WI38 (cell line): Measurements from ENCODE around the gene INSIG2.

ENCODE experiments used
- H3K4me3 ChIP-seq: 2 replicates; pipeline ENCODE4 v1.5.1; 2011; ENCODE audit warnings: low read depth, mild to moderate bottlenecking, control low read depth, low read length
- TF ChIP-seq, protein P1 (sequence below): IDR thresholded peaks from 2 replicates; pipeline ENCODE4 v1.5.1; 2012; ENCODE audit warnings: low read depth, mild to moderate bottlenecking, control low read depth, low read length

INSIG2 gene

DNA sequence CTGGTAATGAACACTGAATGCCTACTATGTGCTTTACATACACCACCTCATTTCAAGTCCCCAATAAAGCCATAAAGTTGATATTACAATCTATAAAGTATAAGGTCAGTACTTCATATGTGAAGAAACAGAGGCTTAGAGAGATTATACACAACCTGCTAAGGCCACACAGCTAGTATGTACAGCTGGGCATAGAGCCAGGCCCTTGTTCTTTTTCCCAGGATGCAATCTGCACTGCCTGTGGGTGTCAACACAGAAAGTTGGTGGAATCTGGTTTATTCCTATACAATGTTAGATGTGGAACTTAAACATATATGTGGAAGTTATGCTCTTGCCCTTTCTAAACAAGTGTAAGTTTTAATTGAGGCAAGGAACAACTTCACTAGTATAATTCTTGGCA is 32.8 kb downstream of the INSIG2 start:
- no peak overlapping the region for H3K4me3 ChIP-seq
- TF ChIP-seq, protein P1, sequence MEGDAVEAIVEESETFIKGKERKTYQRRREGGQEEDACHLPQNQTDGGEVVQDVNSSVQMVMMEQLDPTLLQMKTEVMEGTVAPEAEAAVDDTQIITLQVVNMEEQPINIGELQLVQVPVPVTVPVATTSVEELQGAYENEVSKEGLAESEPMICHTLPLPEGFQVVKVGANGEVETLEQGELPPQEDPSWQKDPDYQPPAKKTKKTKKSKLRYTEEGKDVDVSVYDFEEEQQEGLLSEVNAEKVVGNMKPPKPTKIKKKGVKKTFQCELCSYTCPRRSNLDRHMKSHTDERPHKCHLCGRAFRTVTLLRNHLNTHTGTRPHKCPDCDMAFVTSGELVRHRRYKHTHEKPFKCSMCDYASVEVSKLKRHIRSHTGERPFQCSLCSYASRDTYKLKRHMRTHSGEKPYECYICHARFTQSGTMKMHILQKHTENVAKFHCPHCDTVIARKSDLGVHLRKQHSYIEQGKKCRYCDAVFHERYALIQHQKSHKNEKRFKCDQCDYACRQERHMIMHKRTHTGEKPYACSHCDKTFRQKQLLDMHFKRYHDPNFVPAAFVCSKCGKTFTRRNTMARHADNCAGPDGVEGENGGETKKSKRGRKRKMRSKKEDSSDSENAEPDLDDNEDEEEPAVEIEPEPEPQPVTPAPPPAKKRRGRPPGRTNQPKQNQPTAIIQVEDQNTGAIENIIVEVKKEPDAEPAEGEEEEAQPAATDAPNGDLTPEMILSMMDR, result no peak

DNA sequence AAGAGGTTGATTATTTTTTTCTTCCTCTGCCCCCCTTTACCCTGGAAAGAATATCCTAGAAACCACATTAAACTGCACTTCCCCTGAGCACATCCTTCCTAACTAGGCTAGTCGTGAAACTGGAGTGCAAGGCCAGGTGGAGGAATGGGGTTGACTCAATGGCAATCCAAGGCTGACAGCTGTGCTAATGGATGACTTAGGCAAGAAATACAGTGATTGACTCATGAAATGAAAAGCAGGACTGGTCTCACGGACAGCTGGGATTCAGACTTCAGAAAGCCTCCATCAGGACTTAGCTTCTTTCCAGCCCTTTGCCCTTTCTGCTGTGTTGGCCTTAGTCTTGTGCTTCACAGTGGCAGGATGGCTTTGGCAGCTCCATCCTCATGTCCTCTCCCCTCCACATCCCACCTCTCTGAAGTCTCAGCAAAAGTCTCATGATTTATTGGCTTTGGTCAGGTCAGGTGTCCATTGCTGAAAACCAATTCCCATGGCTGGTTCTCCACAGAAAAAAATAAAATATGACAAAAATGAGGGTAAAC is 33.8 kb downstream of the INSIG2 start:
- H3K4me3 ChIP-seq, result no peak overlapping the region
- TF ChIP-seq, protein P1, result no peak

DNA sequence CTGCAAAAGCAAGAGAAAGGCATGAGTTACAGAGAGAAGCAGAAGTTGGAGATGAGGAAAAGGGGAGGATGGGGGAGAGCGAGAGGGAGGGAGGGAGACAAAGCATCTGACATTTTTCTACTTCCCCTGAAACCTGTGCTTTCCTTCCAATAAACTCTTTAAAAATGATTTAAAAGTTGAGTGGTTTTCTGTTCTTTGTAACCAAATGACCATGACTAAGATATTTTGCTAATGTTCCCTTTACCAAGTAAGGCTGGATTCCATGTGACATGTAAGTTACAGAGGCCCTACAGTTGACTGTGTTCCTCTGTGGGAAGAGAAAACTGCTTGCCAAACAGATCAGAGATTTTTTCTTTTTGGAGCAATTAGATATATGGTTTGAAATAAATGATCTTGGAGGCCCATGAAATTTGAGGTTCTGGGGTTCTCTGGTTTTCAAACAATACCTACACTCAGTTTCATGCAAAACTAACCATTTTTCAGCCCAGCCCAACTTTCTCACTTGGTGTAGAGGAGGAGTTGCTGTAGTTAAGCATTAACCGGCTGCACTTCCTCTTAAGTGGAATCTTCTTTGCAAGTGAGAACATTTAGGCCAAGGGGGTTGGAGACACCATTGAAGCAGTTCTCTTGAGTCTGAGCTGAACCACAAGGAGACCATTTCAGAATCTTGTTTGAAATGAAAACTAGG is 34.5 kb downstream of the INSIG2 start:
- TF ChIP-seq, protein P1, result no peak
- no peak overlapping the region for H3K4me3 ChIP-seq

DNA sequence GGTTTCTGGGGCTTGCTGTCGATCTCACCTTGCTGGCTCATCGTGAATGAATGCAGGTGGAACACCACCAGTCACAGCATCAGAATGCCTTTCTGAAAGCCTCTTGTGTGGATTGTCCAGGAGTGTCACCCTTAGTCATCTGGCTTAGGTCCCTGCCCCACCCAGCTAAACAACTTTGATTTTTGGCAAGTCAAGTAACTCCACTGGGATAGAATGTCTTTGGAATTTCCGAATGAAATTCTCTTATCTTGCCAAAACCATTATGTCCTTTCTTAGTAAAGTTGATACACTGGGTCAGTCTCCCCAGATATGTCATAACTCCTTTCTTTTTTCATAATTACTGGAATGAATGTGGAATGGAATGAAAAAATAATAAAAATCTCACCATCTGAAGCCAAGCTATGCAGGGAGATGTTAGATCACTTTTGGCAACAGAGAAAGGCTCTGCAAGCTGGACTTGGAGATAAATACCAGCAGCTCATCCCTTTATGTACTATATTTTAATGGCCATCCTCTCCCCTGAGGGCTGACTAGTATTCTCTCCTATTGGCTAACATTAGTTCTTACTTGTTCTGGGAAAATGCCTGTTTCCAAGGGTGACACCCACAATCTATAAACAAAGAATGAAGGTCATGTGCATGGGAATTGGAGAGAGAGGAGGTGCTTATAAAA is 35.4 kb downstream of the INSIG2 start:
- TF ChIP-seq, protein P1, result no peak
- H3K4me3 ChIP-seq, result no peak overlapping the region

DNA sequence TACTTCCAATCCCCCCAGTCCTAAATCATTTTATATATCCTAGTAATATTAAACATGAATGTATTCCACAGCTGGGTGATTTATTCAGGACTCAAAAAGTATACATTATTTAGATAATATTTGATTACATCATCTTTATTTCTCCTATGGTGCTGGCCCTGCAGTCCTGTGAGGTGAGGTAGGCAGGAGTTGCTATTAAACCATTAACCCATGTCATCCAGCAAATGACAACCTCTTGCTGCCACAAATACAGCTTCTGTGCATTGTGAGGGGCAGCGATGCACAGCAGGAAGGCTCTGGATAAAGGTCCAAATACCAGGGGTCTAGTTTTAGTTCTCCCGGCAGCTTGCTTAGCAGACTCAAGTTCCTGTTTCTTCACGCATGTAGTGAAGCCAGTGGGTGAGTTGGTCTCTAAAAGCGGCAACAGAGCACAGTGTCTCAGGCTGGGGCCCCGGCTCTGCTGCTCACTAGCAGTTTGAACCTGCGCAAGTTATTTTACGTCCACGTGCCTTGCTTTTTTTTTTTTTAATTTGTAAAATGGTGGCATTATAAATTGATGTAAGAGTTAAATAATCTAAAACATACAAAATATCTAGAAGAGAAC is 36.1 kb downstream of the INSIG2 start:
- TF ChIP-seq, protein P1, result no peak
- H3K4me3 ChIP-seq, result no peak overlapping the region

DNA sequence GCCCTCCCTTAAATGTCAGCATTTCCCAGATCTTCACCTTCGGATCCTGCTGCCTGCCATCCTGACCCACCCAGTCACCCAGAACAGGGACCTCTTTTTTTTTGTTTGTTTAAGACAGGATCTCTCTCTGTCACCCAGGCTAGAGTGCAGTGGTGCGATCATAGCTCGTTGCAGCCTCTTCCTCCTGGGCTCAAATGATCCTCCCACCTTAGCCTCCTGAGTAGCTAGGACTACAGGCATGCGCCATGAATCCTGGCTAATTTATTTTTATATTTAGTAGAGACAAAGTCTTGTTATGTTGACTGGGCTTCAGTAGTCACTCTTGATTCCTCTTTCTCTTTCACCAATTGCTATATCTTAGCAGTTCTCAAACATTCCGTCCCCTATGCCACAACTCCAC is 39.0 kb downstream of the INSIG2 start:
- TF ChIP-seq, protein P1, result no peak

DNA sequence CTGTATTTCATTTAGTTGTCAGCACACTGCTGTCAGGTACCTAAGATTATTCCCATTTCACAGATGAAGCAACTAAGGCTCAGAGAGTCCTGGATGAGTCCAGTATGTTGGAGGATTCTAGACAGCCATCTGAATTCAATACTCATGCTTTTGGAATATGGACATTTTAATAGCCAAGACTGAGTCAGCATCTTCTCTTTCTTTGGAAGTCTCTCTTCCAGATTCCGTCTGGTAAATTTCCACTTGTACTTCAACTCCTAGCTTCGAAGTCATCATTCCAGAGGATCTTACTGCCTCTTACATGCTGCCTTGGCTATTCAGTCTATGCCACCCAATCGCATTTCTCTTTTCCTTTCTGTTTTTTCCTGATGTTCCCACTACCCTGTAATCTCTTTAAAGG is 40.6 kb downstream of the INSIG2 start:
- TF ChIP-seq, protein P1, result no peak
- H3K4me3 ChIP-seq, result no peak overlapping the region

More for the DNA sequence above, 39.0 kb downstream of the INSIG2 start:
- H3K4me3 ChIP-seq, result no peak overlapping the region
